B cell (primary cell): ENCODE measurements around the gene ZFAND2A. TPM values are rescaled to one million over a fixed set of nuclear protein-coding genes. Genes with fewer than 3 reads are reported as not detected.
A peak's percentile ranks its signal among the peaks of the same experiment; 100 is the strongest.

ENCODE experiments used
- ATAC-seq: fragments of 200-7000 bp; cut with Tn5 transposase; one replicate; pipeline ENCODE4 v1.10.0; 2021; ENCODE audit warnings: low read depth, mild to moderate bottlenecking, moderate number of reproducible peaks, moderate library complexity
- CTCF ChIA-PET: fragments of 350-600 bp; sonication (Branson Sonifier 250); formaldehyde crosslinking; loops from one replicate; lab custom pipeline; 2021; ENCODE audit warnings: antibody characterized with exemption, inconsistent platforms; lab: Charles Lee
- POLR2A ChIA-PET: fragments of 350-600 bp; sonication (Branson Sonifier 250); formaldehyde crosslinking; loops from one replicate; lab custom pipeline; 2021; ENCODE audit warnings: antibody characterized with exemption; lab: Charles Lee
- DNase-seq: peaks from one replicate; pipeline ENCODE4 v3.0.0; 2013
- H2AFZ ChIP-seq: 2 replicates; pipeline ENCODE4 v1.6.1; 2012; ENCODE audit warnings: mild to moderate bottlenecking, low read depth, low read length; ENCODE audit not compliant: insufficient read depth, poor library complexity, severe bottlenecking
- H3K27ac ChIP-seq, 2 donors: 1 replicate in 1 of 2; 2 replicates in 1 of 2; pipeline ENCODE4 v1.5.1; 2012 to 2013; ENCODE audit warnings: low read length in 2 of 2, mild to moderate bottlenecking in 2 of 2, moderate library complexity in 1 of 2
- H3K27me3 ChIP-seq, 4 experiments: fragments of 200-600 bp in 1 of 4; sonication (generic) in 1 of 4; replicated peaks in 1 of 4; 1 replicate in 2 of 4; 2 replicates in 2 of 4; pipeline versions ENCODE4 v1.6.1 to v1.7.0; 2013 to 2016; ENCODE audit warnings: low read length in 3 of 4, mild to moderate bottlenecking in 2 of 4, mixed read lengths in 1 of 4, moderate library complexity in 1 of 4; ENCODE audit not compliant: insufficient read depth in 4 of 4, control insufficient read depth in 3 of 4; ENCODE audit errors: control extremely low read depth in 1 of 4
- H3K36me3 ChIP-seq, 2 experiments: replicated peaks in 1 of 2; 1 replicate in 1 of 2; 2 replicates in 1 of 2; pipeline versions ENCODE4 v1.6.1 to v1.7.1; 2013; ENCODE audit warnings: low read length in 1 of 2; ENCODE audit not compliant: insufficient read depth in 2 of 2, control insufficient read depth in 1 of 2; ENCODE audit errors: control extremely low read depth in 1 of 2, extremely low read depth in 1 of 2
- H3K4me1 ChIP-seq, 2 donors: fragments of 200-600 bp in 1 of 2; sonication (generic) in 1 of 2; 1 replicate in 1 of 2; 2 replicates in 1 of 2; pipeline versions ENCODE4 v1.5.1 to v1.6.1; 2013 to 2017; ENCODE audit warnings: low read length in 2 of 2; ENCODE audit not compliant: control insufficient read depth in 2 of 2, insufficient read depth in 2 of 2
- H3K4me2 ChIP-seq: replicated peaks from 2 replicates; pipeline ENCODE3; 2012; ENCODE audit warnings: mild to moderate bottlenecking, low read depth, low read length; ENCODE audit not compliant: poor library complexity, severe bottlenecking
- H3K4me3 ChIP-seq, 5 experiments: fragments of 200-600 bp in 1 of 5; sonication (generic) in 1 of 5; 1 replicate in 3 of 5; 2 replicates in 2 of 5; pipeline versions ENCODE4 v1.5.1 to v1.7.0; 2011 to 2016; ENCODE audit warnings: low read length in 4 of 5, mild to moderate bottlenecking in 4 of 5, low read depth in 2 of 5, control low read depth in 1 of 5, moderate library complexity in 1 of 5; ENCODE audit not compliant: insufficient read depth in 1 of 5; ENCODE audit errors: control extremely low read depth in 1 of 5, extremely low read depth in 1 of 5
- H3K79me2 ChIP-seq: fragments of 200-600 bp; sonication (generic); one replicate; pipeline ENCODE4 v1.6.0; 2016; ENCODE audit warnings: low read length; ENCODE audit not compliant: control insufficient read depth, insufficient read depth
- H3K9ac ChIP-seq: fragments of 200-600 bp; sonication (generic); 2 replicates; pipeline ENCODE4 v1.6.1; 2017; ENCODE audit warnings: mild to moderate bottlenecking, low read length, moderate library complexity
- H3K9me3 ChIP-seq, 3 donors: one replicate each; pipeline versions ENCODE4 v1.6.1 to v1.7.1; 2013; ENCODE audit warnings: low read length in 2 of 3; ENCODE audit not compliant: control insufficient read depth in 2 of 3, insufficient read depth in 1 of 3; ENCODE audit errors: control extremely low read depth in 1 of 3
- H4K20me1 ChIP-seq: 2 replicates; pipeline ENCODE4 v1.6.0; 2012; ENCODE audit warnings: mild to moderate bottlenecking, low read length; ENCODE audit not compliant: insufficient read depth, control insufficient read depth, poor library complexity, severe bottlenecking
- H3K27ac Mint-ChIP-seq: one replicate; pipeline ENCODE4 v1.8.0; 2021; ENCODE audit warnings: mixed read lengths
- H3K27me3 Mint-ChIP-seq: one replicate; pipeline ENCODE4 v1.8.0; 2021; ENCODE audit warnings: mixed read lengths
- H3K4me1 Mint-ChIP-seq: one replicate; pipeline ENCODE4 v1.8.0; 2021; ENCODE audit warnings: mixed read lengths
- H3K4me3 Mint-ChIP-seq: one replicate; pipeline ENCODE4 v1.8.0; 2021; ENCODE audit warnings: mixed read lengths
- H3K9me3 Mint-ChIP-seq: one replicate; pipeline ENCODE4 v1.8.0; 2022; ENCODE audit warnings: mixed read lengths; ENCODE audit not compliant: insufficient read depth
- CTCF ChIP-seq: fragments of 200-600 bp; IDR thresholded peaks from one replicate; pipeline ENCODE4 v1.8.0; 2022; ENCODE audit warnings: antibody characterized with exemption, mild to moderate bottlenecking
- EZH2 ChIP-seq: IDR thresholded peaks from 2 replicates; pipeline ENCODE4 v1.6.1; 2012; ENCODE audit warnings: borderline replicate concordance, low read depth, mild to moderate bottlenecking, moderate library complexity, low read length; ENCODE audit not compliant: insufficient read depth, poor library complexity, severe bottlenecking
- WGBS: methylation state at CpG from one replicate; pipeline ENCODE4 v1.1.5; 2013; ENCODE audit warnings: missing lambda C conversion rate; ENCODE audit not compliant: insufficient coverage; 5-methylcytosine and 5-hydroxymethylcytosine counted together
- intact Hi-C: fragments of 100-400 bp; cut with micrococcal nuclease; formaldehyde crosslinking; loops from one replicate; pipeline ENCODE4 v1.10.0; 2022
- polyA plus RNA-seq: library from polyadenylated mRNA; depleted of rRNA; stranded (reverse); fragments of >200 nt; gene quantifications from 2 replicates; pipeline ENCODE4 v1.2.3, GENCODE V29; 2012
- total RNA-seq, 2 donors: library from RNA; stranded (reverse); fragments of 120-200 nt in 1 of 2; gene quantifications; 1 replicate in 1 of 2; 2 replicates in 1 of 2; pipeline versions ENCODE4 v1.2.3 to v1.2.4, GENCODE V29; 2013 to 2022

The ZFAND2A gene
- total and polyA plus RNA-seq, 2 donors (not counting 1 experiment from before 2014, with no cell fraction given) = 26.7 to 113 TPM

DNA sequence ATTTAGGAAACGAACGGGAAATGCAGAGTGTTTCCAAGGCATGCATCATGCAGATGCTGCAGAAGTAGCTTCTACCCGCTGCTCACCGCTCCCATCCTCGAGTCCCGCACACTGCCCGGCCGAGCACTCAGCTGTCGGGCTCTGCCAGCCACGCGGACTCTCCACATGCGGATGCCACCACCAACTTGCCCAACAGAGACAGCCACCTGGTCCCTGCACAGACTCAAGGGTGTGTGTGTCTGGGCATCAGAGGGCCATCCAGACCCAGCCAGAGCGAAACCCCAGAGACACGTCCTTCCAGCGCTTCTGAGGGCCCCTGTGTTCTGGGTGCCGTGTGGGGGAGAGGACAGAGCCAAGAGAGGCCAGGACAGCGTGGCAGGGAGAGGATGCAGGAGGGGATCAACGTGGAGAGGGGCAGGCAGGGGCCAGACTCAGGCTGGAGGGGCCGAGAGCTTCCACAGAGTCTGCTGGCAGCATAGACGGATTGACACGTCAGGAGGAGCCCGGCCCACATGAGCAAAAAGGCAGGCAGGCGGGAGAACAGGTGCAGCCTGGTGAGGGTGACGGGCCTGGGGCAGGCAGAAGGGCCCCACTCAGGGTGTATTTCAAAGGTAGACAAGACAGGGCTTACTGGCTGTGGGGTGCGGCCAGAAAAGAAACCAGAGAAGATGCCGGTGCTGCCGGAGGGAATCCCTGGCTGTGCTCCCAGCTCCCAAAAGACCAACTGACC is 53.8 kb downstream of the ZFAND2A start:
- H3K4me3 ChIP-seq = no peak overlapping the region
- no peak overlapping the region for H3K27ac ChIP-seq
- H3K4me2 ChIP-seq = no peak overlapping the region
- ChIA-PET CTCF (interaction anchor here (1.5 to 4.7 kb wide), 5 partner anchors 17 to 113 kb away, joined by 3 to 20 read pairs (median 6); partner anchors contain the start of gene GPER1), POLR2A (no interaction called here)
- ATAC-seq (no peak), DNase-seq (no peak)
- peaks cover 0 to 6% (median 3%) of the 10 kb centered on the region in 4 experiments for H3K27me3 ChIP-seq
- intact Hi-C loops = no loop called here
- H3K36me3 ChIP-seq = no peaks in the 10 kb centered on the region
- no peak overlapping the region for H3K27ac Mint-ChIP-seq
- H3K9ac ChIP-seq = no peak overlapping the region
- H3K9me3 ChIP-seq = peaks cover 0 to 7% (median 0%) of the 10 kb centered on the region in 3 donors
- peaks cover 20% of the 10 kb centered on the region for H3K79me2 ChIP-seq
- H3K4me1 Mint-ChIP-seq = peaks cover 33% of the 10 kb centered on the region
- no peak for TF ChIP-seq CTCF
- peaks cover 7 to 31% of the 10 kb centered on the region in 2 donors for H3K4me1 ChIP-seq
- no peak overlapping the region for H2AFZ ChIP-seq
- no peaks in the 10 kb centered on the region for H3K9me3 Mint-ChIP-seq
- no peak overlapping the region for H3K4me3 Mint-ChIP-seq
- WGBS = 74% methylated on average over 21 of the region's 27 CpGs
- no peaks in the 10 kb centered on the region for H4K20me1 ChIP-seq
- peaks cover 7% of the 10 kb centered on the region for H3K27me3 Mint-ChIP-seq

DNA sequence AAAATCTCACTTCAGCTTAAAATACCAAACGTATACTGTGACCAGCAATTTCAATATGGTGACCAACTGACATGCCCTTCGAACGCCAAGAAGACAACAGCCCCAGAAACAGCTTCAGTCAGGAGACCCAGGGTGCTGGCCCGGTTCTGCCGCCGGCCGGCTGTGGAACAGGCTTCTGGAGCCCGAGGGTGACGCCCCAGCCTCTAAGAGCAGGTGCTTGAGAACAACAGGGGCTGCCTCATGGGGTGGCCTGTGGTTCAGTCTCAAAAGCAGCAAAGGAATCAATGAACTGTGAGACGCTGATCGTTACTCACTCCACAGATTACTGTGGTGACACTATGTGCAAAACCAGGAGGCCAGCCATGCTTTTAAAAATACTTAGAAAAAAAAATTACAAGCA is 54.8 kb downstream of the ZFAND2A start:
- ATAC-seq (peak; percentile 84), DNase-seq (peak; percentile 46)
- no peak overlapping the region for H2AFZ ChIP-seq
- Mint-ChIP-seq H3K4me1 (peaks cover 33% of the 10 kb centered on the region), H3K27ac (peak overlapping the region; percentile 70), H3K9me3 (no peaks in the 10 kb centered on the region), H3K4me3 (peak overlapping the region; percentile 73), H3K27me3 (peaks cover 7% of the 10 kb centered on the region)
- no peaks in the 10 kb centered on the region for H4K20me1 ChIP-seq
- no peak overlapping the region for H3K27ac ChIP-seq
- ChIA-PET POLR2A (interaction anchor here (0.7 to 2.2 kb wide), 2 partner anchors 19 to 116 kb away, joined by 3 to 7 read pairs; no protein-coding TSS in a partner anchor), CTCF (interaction anchor here (1.0 to 4.7 kb wide), 4 partner anchors 18 to 112 kb away, joined by 3 to 20 read pairs (median 15); partner anchors contain the start of gene GPER1)
- no peak overlapping the region for H3K4me3 ChIP-seq
- H3K9me3 ChIP-seq = peaks cover 0 to 7% (median 0%) of the 10 kb centered on the region in 3 donors
- H3K4me2 ChIP-seq = peak overlapping the region; percentile 20
- peaks cover 0 to 6% (median 3%) of the 10 kb centered on the region in 4 experiments for H3K27me3 ChIP-seq
- H3K4me1 ChIP-seq = peaks cover 7 to 31% of the 10 kb centered on the region in 2 donors
- WGBS = 34% methylated on average over 9 of the region's 11 CpGs
- H3K9ac ChIP-seq = no peak overlapping the region
- H3K79me2 ChIP-seq = peaks cover 20% of the 10 kb centered on the region
- no peaks in the 10 kb centered on the region for H3K36me3 ChIP-seq
- intact Hi-C loops = loop anchor here (2.0 kb wide), 1 partner anchor 18 kb away; no protein-coding TSS in a partner anchor
- TF ChIP-seq CTCF (no peak), EZH2 (no peak)
